Cardiac fibroblast (primary cell): ENCODE data around the gene SAPCD2.

ENCODE experiments used
- DNase-seq, 2 donors: peaks; one replicate each; pipeline versions ENCODE4 v3.0.0 to v3.0.0-alpha.2; 2010; ENCODE audit warnings: low read depth in 2 of 2
- H3K4me3 ChIP-seq, 2 donors: replicated peaks in 1 of 2; 1 replicate in 1 of 2; 2 replicates in 1 of 2; pipeline ENCODE4 v1.5.1; 2011; ENCODE audit warnings: low read depth in 2 of 2, low read length in 2 of 2, mild to moderate bottlenecking in 2 of 2, moderate library complexity in 1 of 2
- CTCF ChIP-seq: IDR thresholded peaks from one replicate; pipeline ENCODE4 v1.5.1; 2011; ENCODE audit warnings: low read depth, mild to moderate bottlenecking, low read length, inconsistent platforms

SAPCD2 gene

DNA sequence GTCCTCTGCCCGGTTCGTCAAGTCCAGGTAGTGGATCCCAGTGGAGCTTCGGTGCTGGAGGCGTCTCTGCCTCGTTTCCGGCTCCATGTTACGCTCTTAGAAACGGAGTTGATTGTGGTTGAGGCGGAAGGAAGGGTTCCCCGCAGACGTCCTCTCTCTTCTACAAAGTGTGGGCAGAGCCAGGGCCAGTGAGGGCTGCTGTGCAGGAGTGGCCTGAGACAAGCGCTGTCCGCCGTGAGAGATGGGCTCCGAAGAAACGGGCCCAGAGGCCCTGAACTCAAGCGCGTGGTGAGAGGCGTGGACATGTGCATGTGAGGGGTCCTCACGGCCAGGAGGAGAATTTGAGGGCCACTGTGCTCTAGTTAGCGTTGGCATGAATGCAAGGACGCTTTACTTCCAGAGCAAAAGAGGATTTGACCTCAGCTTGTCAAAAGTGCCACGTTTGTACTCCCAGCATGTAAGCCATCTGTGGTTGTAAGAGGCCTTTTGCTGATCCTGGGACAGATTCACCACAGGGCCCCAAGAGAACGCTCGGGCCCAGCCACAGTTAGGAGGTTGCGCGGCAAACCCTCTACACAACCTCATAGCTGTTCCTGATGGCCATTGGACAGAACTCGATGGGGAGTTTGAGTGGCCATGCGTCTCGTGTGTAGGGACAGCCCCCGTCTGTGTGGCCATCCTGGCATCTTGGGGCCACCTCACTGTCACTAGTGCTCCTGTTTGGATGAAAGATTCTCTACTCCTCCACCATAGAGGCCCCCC is 26.6 kb upstream of the SAPCD2 start:
- H3K4me3 ChIP-seq: no peak overlapping the region
- TF ChIP-seq CTCF: no peak
- DNase-seq: no peak

DNA sequence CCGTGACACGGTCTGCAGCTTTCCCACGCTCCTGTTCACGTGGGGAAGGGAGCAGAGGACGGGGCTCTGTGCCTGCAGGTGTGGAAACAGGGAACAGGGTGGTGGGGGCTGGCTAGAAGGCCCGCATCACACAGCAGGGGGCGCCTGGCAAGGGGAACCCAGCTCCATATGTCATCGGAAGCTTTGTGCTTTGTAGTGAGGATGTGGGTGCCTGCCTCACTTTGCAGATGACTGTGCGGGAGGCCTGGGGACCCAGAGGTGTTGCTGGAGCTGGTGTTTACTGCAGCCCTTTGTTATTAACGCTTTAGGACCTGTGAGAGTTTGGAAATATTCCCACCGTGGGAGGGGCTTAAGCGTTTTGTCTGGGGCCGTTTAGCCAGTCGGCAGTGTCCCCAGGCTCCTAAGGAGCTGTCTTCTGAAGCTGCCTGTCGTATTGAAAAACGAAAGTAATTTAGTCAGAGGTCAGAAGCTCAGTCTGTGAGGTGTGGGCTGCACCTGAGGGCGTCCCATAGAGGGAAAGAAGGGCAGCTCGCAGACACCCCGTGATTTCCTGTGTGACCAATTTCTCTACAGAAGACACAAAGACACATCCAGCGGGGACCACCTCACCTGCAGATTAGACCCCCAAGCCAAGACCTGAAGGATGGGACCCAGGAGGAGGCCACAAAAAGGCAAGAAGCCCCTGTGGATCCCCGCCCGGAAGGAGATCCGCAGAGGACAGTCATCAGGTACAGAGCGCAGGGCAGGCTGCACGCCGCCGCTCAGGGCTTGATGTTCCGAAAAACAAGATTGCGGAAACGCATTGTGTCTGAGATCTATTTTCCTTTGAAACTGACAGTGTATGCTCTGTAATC is 25.5 kb upstream of the SAPCD2 start:
- no peak for TF ChIP-seq CTCF
- no peak overlapping the region for H3K4me3 ChIP-seq
- no peak for DNase-seq

DNA sequence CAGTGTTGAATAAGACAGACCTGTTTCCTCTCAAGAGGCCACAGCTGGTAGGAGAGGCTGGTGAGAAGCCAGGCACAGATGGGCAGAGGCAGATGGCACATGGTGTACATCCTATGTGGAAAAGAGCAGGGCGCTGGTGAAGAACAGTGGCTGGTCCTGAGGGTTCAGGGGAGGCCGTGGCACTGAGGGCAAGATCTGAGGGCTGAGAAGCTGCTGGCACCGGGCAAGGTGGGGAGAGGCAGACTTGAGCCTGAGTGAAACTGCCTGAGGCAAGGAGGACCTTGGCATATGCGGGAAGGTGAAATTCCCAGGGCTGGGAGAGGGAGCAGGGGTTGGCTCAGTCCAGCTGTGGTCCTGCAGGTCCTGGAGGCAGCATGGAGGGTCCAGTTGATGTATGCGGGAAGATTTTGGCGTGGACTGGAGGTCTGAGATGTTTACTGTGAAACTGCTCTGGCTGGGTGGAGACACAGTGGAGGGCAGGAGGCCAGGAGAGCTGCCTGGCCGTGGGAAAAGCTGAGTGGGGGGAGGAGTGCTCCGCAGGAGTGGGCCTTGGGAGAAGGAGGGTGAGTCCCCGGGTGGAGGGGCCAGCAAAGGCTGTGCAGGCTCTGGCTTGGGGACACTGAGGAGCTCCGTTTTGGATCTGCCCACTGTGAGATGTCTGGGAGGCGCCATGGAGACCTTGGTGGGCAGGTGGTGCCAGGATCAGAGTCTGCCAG is 19.0 kb upstream of the SAPCD2 start:
- no peak overlapping the region for H3K4me3 ChIP-seq
- no peak for TF ChIP-seq CTCF
- DNase-seq: no peak

GRCh38 chr9:137088121-137088520 is 17.8 kb upstream of the SAPCD2 start:
- DNase-seq: no peak
- no peak for TF ChIP-seq CTCF
- no peak overlapping the region for H3K4me3 ChIP-seq

DNA sequence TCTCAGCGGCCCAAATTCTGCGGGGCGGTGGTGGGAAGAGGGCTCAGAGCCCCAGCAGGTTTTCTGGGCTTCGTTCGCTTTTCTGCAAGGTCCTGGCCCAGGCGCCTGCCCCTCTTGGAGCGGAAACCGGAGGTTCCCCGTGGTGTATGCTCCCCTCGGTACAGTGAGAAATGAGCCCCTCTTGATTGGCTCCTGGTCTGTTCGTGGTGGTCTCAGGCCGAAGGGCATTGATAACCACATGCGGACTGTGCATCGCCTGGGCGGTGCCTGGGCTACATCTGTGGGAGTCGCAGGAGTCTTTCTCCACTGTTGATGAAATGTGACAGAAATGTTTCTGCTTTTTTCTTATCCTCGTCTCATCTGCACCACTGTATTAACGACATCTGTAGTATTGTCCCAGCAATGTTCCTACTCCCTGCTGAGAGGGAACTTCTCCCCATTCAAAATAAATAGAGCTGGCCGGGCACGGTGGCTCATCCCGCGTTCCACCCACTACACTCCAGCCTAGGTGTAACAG is 17.1 kb upstream of the SAPCD2 start:
- no peak for TF ChIP-seq CTCF
- H3K4me3 ChIP-seq: peak overlapping the region; percentile 75 to 87
- DNase-seq: no peak

DNA sequence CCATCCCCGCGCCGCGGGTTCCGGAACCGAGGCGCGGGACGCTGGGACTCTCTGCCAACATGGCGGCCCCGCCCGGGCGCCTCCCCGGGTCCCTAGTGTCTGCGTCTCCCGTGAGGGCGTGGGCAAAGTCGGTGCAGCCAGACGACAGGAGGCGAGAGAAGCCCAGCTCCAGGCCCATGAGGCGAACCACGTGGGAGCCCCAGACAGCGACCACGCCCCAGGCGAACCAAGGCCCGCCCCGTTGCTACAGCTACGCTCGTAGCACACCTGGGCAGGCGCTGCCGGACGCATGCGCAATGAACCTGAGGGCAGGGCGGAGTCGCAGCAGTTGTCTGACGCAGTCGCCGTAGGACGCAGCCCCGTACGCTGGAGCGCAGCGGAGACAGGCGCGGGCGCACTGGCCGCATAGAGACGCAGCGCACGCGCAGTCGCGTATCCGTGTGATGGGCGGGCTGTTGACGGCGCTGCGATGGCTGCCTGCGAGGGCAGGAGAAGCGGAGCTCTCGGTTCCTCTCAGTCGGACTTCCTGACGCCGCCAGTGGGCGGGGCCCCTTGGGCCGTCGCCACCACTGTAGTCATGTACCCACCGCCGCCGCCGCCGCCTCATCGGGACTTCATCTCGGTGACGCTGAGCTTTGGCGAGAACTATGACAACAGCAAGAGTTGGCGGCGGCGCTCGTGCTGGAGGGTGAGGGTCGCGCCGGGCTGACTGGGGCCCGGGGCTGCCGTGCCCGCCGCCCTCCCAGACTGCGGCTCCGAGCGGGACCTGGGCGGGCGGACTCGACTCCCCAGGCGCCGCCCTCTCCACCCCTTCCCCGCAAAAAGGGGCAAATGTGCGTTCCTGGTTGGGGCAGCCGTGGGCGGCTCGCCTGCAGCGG is 16.4 kb upstream of the SAPCD2 start, which contains the start of gene MAN1B1:
MAN1B1 (plus strand) TSS at position 455 of the 878 bp plus-strand sequence; CDS start at position 470, 15 bp downstream.
- H3K4me3 ChIP-seq: peak within 1 kb of the TSS; percentile 75 to 87
- TF ChIP-seq CTCF: no peak
- peak; percentile 99 for DNase-seq
